ENCODE data around the gene CCDC81.

CCDC81 gene

GRCh38 chr11:86442420-86442819 is 67.7 kb downstream of the CCDC81 start:
- Histone ChIP-seq H3K27me3 (ENCODE audit: insufficient read depth, poor library complexity, severe bottlenecking) (no peaks in the 10 kb centered on the region), H3K4me3 (replicated peaks; ENCODE audit: insufficient read depth, low read length) (no peak overlapping the region), H3K27ac (replicated peaks) (no peak overlapping the region)
- TF ChIP-seq CTCF (IDR thresholded peaks at IDR 0.05; ENCODE audit: insufficient read depth, low read length) (no peak), SPI1 (IDR thresholded peaks at IDR 0.05; ENCODE audit: borderline replicate concordance, low read depth) (no peak), REST (IDR thresholded peaks at IDR 0.05; ENCODE audit: insufficient replicate concordance, low read depth) (no peak), GABPA (IDR thresholded peaks at IDR 0.05; ENCODE audit: low read depth) (no peak), POLR2AphosphoS5 (IDR thresholded peaks at IDR 0.05; ENCODE audit: low read depth) (no peak)
- no peak for DNase-seq (ENCODE audit: low read depth in 1 of 2, low spot score in 1 of 2)

GRCh38 chr11:86442827-86443226 is 68.1 kb downstream of the CCDC81 start:
- TF ChIP-seq SPI1 (IDR thresholded peaks at IDR 0.05; ENCODE audit: borderline replicate concordance, low read depth), result no peak

GRCh38 chr11:86443415-86443814 is 68.7 kb downstream of the CCDC81 start:
- no peak for TF ChIP-seq SPI1 (IDR thresholded peaks at IDR 0.05; ENCODE audit: borderline replicate concordance, low read depth)
- TF ChIP-seq CTCF (IDR thresholded peaks at IDR 0.05; ENCODE audit: insufficient read depth, low read length), result no peak
- no peak for TF ChIP-seq REST (IDR thresholded peaks at IDR 0.05; ENCODE audit: insufficient replicate concordance, low read depth)
- TF ChIP-seq GABPA (IDR thresholded peaks at IDR 0.05; ENCODE audit: low read depth), result no peak
- no peak for TF ChIP-seq POLR2AphosphoS5 (IDR thresholded peaks at IDR 0.05; ENCODE audit: low read depth)
- DNase-seq (ENCODE audit: low read depth in 1 of 2, low spot score in 1 of 2), result no peak
- H3K27ac ChIP-seq (replicated peaks), result no peak overlapping the region

More at GRCh38 chr11:86442827-86443226, 68.1 kb downstream of the CCDC81 start:
- DNase-seq (ENCODE audit: low read depth in 1 of 2, low spot score in 1 of 2), result no peak
- no peaks in the 10 kb centered on the region for H3K27me3 ChIP-seq (ENCODE audit: insufficient read depth, poor library complexity, severe bottlenecking)
- H3K4me3 ChIP-seq (replicated peaks; ENCODE audit: insufficient read depth, low read length), result no peak overlapping the region
- H3K27ac ChIP-seq (replicated peaks), result no peak overlapping the region

GRCh38 chr11:86444981-86445380 is 70.3 kb downstream of the CCDC81 start:
- H3K27me3 ChIP-seq (ENCODE audit: insufficient read depth, poor library complexity, severe bottlenecking), result no peaks in the 10 kb centered on the region
- no peak for DNase-seq (ENCODE audit: low read depth in 1 of 2, low spot score in 1 of 2)
- no peak overlapping the region for H3K27ac ChIP-seq (replicated peaks)
- TF ChIP-seq REST (IDR thresholded peaks at IDR 0.05; ENCODE audit: insufficient replicate concordance, low read depth) (no peak), GABPA (IDR thresholded peaks at IDR 0.05; ENCODE audit: low read depth) (no peak), SPI1 (IDR thresholded peaks at IDR 0.05; ENCODE audit: borderline replicate concordance, low read depth) (no peak), POLR2AphosphoS5 (IDR thresholded peaks at IDR 0.05; ENCODE audit: low read depth) (no peak), CTCF (IDR thresholded peaks at IDR 0.05; ENCODE audit: insufficient read depth, low read length) (no peak)
- H3K4me3 ChIP-seq (replicated peaks; ENCODE audit: insufficient read depth, low read length), result no peak overlapping the region

More at GRCh38 chr11:86443415-86443814, 68.7 kb downstream of the CCDC81 start:
- H3K27me3 ChIP-seq (ENCODE audit: insufficient read depth, poor library complexity, severe bottlenecking), result no peaks in the 10 kb centered on the region
- H3K4me3 ChIP-seq (replicated peaks; ENCODE audit: insufficient read depth, low read length), result no peak overlapping the region
